Naive thymus-derived CD4-positive, alpha-beta T cell (primary cell): ENCODE measurements around the gene DPP7. TPM values are rescaled to one million over a fixed set of nuclear protein-coding genes. Genes with fewer than 3 reads are reported as not detected.

Experiments
- ATAC-seq: fragments of 150-1000 bp; cut with Tn5 transposase; 2 replicates; pipeline ENCODE4 v1.10.0; 2021; ENCODE audit warnings: mild to moderate bottlenecking, moderate library complexity
- CTCF ChIA-PET: fragments of 350-600 bp; sonication (Branson Sonifier 250); formaldehyde crosslinking; loops from one replicate; lab custom pipeline; 2021; ENCODE audit warnings: antibody characterized with exemption; lab: Charles Lee
- POLR2A ChIA-PET: fragments of 350-600 bp; sonication (Branson Sonifier 250); formaldehyde crosslinking; loops from one replicate; lab custom pipeline; 2021; ENCODE audit warnings: antibody characterized with exemption, inconsistent platforms; lab: Charles Lee
- DNase-seq, 9 donors: peaks; one replicate each; pipeline versions ENCODE4 v3.0.0 to v3.0.0-alpha.2; 2020 to 2022; ENCODE audit warnings: mixed read lengths in 1 of 9
- H3K27ac ChIP-seq: one replicate; pipeline ENCODE4 v1.7.0; 2013; ENCODE audit warnings: mild to moderate bottlenecking, low read depth, low read length, moderate library complexity
- H3K27me3 ChIP-seq, 2 donors: one replicate each; pipeline ENCODE4 v1.7.0; 2013; ENCODE audit warnings: low read length in 2 of 2, mild to moderate bottlenecking in 2 of 2, moderate library complexity in 2 of 2; ENCODE audit not compliant: control insufficient read depth in 2 of 2, insufficient read depth in 2 of 2
- H3K36me3 ChIP-seq, 3 experiments: 1 replicate in 2 of 3; 2 replicates in 1 of 3; pipeline ENCODE4 v1.7.0; 2013; ENCODE audit warnings: low read length in 3 of 3, mild to moderate bottlenecking in 3 of 3, moderate library complexity in 1 of 3; ENCODE audit not compliant: insufficient read depth in 3 of 3, control insufficient read depth in 2 of 3
- H3K4me1 ChIP-seq, 2 donors: one replicate each; pipeline ENCODE4 v1.7.0; 2013; ENCODE audit warnings: low read length in 2 of 2, mild to moderate bottlenecking in 2 of 2, moderate library complexity in 1 of 2; ENCODE audit not compliant: control insufficient read depth in 2 of 2, insufficient read depth in 2 of 2
- H3K4me3 ChIP-seq: 2 replicates; pipeline ENCODE4 v1.7.0; 2013; ENCODE audit warnings: mild to moderate bottlenecking, low read length
- H3K9me3 ChIP-seq, 3 experiments: 1 replicate in 2 of 3; 2 replicates in 1 of 3; pipeline ENCODE4 v1.7.0; 2013; ENCODE audit warnings: low read length in 3 of 3; ENCODE audit not compliant: control insufficient read depth in 2 of 3
- H3K27ac Mint-ChIP-seq, 9 donors: one replicate each; pipeline ENCODE4 v1.8.0; 2020 to 2022; ENCODE audit warnings: mixed read lengths in 9 of 9, mild to moderate bottlenecking in 8 of 9, moderate library complexity in 5 of 9, inconsistent platforms in 2 of 9
- H3K27me3 Mint-ChIP-seq, 5 donors: one replicate each; pipeline ENCODE4 v1.8.0; 2021 to 2022; ENCODE audit warnings: mixed read lengths in 5 of 5, mild to moderate bottlenecking in 1 of 5
- H3K36me3 Mint-ChIP-seq, 5 donors: one replicate each; pipeline ENCODE4 v1.8.0; 2020 to 2022; ENCODE audit warnings: mixed read lengths in 5 of 5, mild to moderate bottlenecking in 3 of 5, inconsistent platforms in 1 of 5
- H3K4me1 Mint-ChIP-seq, 7 donors: one replicate each; pipeline ENCODE4 v1.8.0; 2020 to 2022; ENCODE audit warnings: mixed read lengths in 7 of 7, mild to moderate bottlenecking in 3 of 7, inconsistent platforms in 1 of 7
- H3K4me3 Mint-ChIP-seq, 10 donors: one replicate each; pipeline ENCODE4 v1.8.0; 2020 to 2022; ENCODE audit warnings: mild to moderate bottlenecking in 10 of 10, mixed read lengths in 10 of 10, moderate library complexity in 6 of 10, inconsistent platforms in 2 of 10
- H3K9me3 Mint-ChIP-seq, 11 donors: one replicate each; pipeline ENCODE4 v1.8.0; 2020 to 2022; ENCODE audit warnings: mixed read lengths in 11 of 11, mild to moderate bottlenecking in 4 of 11, inconsistent platforms in 1 of 11, moderate library complexity in 1 of 11
- intact Hi-C, 2 donors: fragments of 100-400 bp; cut with micrococcal nuclease; formaldehyde crosslinking; loops; one replicate each; pipeline ENCODE4 v1.15.1; 2023
- polyA plus RNA-seq, 2 donors: library from polyadenylated mRNA; unstranded; fragments of 300-500 nt; fragmentation: Illumina TruSeq; gene quantifications; one replicate each; pipeline ENCODE4 v1.2.3, GENCODE V29; 2021
- total RNA-seq, 6 experiments: library from RNA in 5 of 6; stranded (reverse) in 5 of 6; gene quantifications; 1 replicate in 5 of 6; 2 replicates in 1 of 6; pipeline ENCODE4 v1.2.3 and lab custom pipeline; 2021 to 2026

The DPP7 gene
- total and polyA plus RNA-seq, 7 experiments from 2014 or later: 86.9 to 328 (median 270) TPM

GRCh38 chr9:137116728-137117127, 2.2 kb upstream of the DPP7 start:
- Histone ChIP-seq H3K36me3 (peaks cover 0 to 15% (median 0%) of the 10 kb centered on the region in 3 experiments), H3K4me3 (no peak overlapping the region), H3K4me1 (peaks cover 0 to 4% of the 10 kb centered on the region in 2 donors), H3K27ac (no peak overlapping the region), H3K27me3 (no peaks in the 10 kb centered on the region), H3K9me3 (no peaks in the 10 kb centered on the region)
- no peak for DNase-seq
- Mint-ChIP-seq H3K9me3 (no peaks in the 10 kb centered on the region), H3K36me3 (no peaks in the 10 kb centered on the region), H3K27me3 (no peaks in the 10 kb centered on the region), H3K27ac (no peak overlapping the region), H3K4me1 (peaks cover 0 to 12% (median 6%) of the 10 kb centered on the region in 7 donors), H3K4me3 (peak overlapping the region in 4 of 10 donors; percentile 36 to 61 (median 44))
- ATAC-seq: no peak
- CTCF ChIA-PET: interaction anchor here (0.6 kb wide), 1 partner anchor 120 kb away, joined by 4 read pairs; no protein-coding TSS in a partner anchor
- POLR2A ChIA-PET: interaction anchor here (0.5 to 2.5 kb wide), 2 partner anchors 12 to 22 kb away, joined by 3 to 9 read pairs; no protein-coding TSS in a partner anchor
- intact Hi-C loops: no loop called here

DNA sequence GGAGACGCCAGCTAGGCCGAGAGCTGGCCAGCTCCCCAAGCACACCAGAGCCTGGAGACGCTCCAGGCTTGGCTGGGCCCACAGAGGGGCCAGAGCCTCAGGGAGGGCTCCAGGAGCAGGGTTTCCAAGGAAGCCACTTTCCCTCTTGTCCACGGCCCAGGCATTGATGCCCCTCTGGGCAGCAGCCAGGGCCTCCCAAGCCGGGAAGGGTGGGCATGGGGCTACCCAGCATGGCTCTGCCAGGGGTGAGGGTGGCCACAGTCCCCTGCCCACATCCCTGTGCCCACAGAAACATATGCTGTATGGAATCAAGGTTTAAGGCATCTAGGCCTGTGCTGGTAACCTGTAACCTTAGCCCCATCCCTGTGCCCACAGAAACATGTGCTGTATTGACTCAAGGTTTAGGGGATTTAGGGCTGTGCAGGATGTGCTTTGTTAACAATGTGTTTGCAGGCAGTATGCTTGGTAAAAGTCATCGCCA, 1.5 kb upstream of the DPP7 start:
- Mint-ChIP-seq H3K36me3 (no peaks in the 10 kb centered on the region), H3K27ac (no peak overlapping the region), H3K27me3 (no peaks in the 10 kb centered on the region), H3K4me1 (peaks cover 0 to 12% (median 6%) of the 10 kb centered on the region in 7 donors), H3K9me3 (no peaks in the 10 kb centered on the region), H3K4me3 (peak overlapping the region in 1 of 10 donors; percentile 78)
- no peaks in the 10 kb centered on the region for H3K9me3 ChIP-seq
- H3K36me3 ChIP-seq: peaks cover 0 to 22% (median 0%) of the 10 kb centered on the region in 3 experiments
- H3K27me3 ChIP-seq: no peaks in the 10 kb centered on the region
- ChIA-PET POLR2A (interaction anchor here (1.2 to 3.6 kb wide), 5 partner anchors 14 to 107 kb away, joined by 3 to 21 read pairs (median 5); partner anchors contain the start of genes ANAPC2 and MAN1B1), CTCF (interaction anchor here (0.6 to 1.4 kb wide), 2 partner anchors 8 to 121 kb away, joined by 4 read pairs; no protein-coding TSS in a partner anchor)
- H3K27ac ChIP-seq: no peak overlapping the region
- ATAC-seq (no peak), DNase-seq (no peak)
- intact Hi-C loops: no loop called here
- H3K4me1 ChIP-seq: peaks cover 0 to 4% of the 10 kb centered on the region in 2 donors
- no peak overlapping the region for H3K4me3 ChIP-seq

DNA sequence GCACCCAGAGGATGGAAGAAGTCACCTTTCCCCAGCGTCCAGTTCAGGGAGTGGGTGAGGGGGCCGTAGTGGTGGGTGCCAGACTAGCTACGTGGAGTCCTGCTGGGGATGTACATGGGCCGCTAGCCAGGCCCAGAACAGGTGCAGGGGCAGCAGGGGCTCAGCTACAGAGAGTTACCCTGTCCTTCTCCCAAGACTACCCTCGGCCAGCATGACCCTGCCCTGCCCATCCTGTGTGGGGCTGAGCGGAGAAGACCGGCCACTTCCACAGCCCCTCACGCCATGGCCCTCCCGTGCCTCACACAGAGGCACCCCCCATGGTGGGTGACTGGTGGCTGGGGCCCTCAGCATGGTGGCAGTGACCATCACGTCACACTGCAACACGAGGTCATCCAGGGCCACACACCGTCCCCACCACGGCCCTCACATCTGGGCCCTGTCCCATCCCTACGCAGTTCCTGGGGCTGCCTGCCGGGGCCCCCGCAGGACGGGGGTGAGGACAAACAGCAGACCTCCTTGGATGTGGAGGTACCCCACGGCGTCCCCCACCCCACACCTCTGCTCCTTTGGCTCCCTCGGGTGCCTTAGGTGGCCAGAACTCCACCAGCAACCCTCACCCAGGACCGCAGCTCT, 977 bp upstream of the DPP7 start:
- POLR2A ChIA-PET: interaction anchor here (1.2 to 3.6 kb wide), 7 partner anchors 14 to 127 kb away, joined by 3 to 21 read pairs (median 5); partner anchors contain the start of genes ANAPC2 and MAN1B1
- H3K4me1 Mint-ChIP-seq: peaks cover 0 to 13% (median 6%) of the 10 kb centered on the region in 7 donors
- Histone ChIP-seq H3K36me3 (peaks cover 0 to 27% (median 0%) of the 10 kb centered on the region in 3 experiments), H3K27me3 (no peaks in the 10 kb centered on the region), H3K9me3 (no peaks in the 10 kb centered on the region), H3K4me1 (peaks cover 0 to 4% of the 10 kb centered on the region in 2 donors), H3K4me3 (no peak overlapping the region), H3K27ac (no peak overlapping the region)
- no peak for ATAC-seq
- CTCF ChIA-PET: interaction anchor here (1.4 to 2.5 kb wide), 2 partner anchors 9 to 20 kb away, joined by 4 to 11 read pairs; no protein-coding TSS in a partner anchor
- H3K4me3 Mint-ChIP-seq: peak overlapping the region in 3 of 10 donors; percentile 17 to 78 (median 51)
- H3K36me3 Mint-ChIP-seq: peaks cover 0 to 3% (median 0%) of the 10 kb centered on the region in 5 donors
- H3K27ac Mint-ChIP-seq: no peak overlapping the region
- no peak for DNase-seq
- intact Hi-C loops: loop anchor here in 1 of 2 donors (2.0 kb wide), 1 partner anchor 13 kb away; no protein-coding TSS in a partner anchor
- no peaks in the 10 kb centered on the region for H3K27me3 Mint-ChIP-seq
- H3K9me3 Mint-ChIP-seq: no peaks in the 10 kb centered on the region

- Mint-ChIP-seq H3K27ac (no peak overlapping the region), H3K4me3 (peak overlapping the region in 9 of 10 donors; percentile 45 to 82 (median 66)), H3K9me3 (no peaks in the 10 kb centered on the region), H3K27me3 (no peaks in the 10 kb centered on the region), H3K4me1 (peaks cover 0 to 11% (median 5%) of the 10 kb centered on the region in 7 donors), H3K36me3 (peaks cover 0 to 3% (median 0%) of the 10 kb centered on the region in 5 donors)
- ChIA-PET POLR2A (interaction anchor here (0.6 to 3.6 kb wide), 9 partner anchors 12 to 128 kb away, joined by 3 to 21 read pairs (median 4); partner anchors contain the start of genes MAN1B1, RNF208 and TUBB4B), CTCF (interaction anchor here (2.5 kb wide), 1 partner anchor 18 kb away, joined by 11 read pairs; no protein-coding TSS in a partner anchor)
- DNase-seq (no peak), ATAC-seq (peak; percentile 17)
- peak overlapping the region; percentile 54 for H3K4me3 ChIP-seq
- H3K9me3 ChIP-seq: no peaks in the 10 kb centered on the region
- intact Hi-C loops: loop anchor here (1.0 to 2.0 kb wide), 7 partner anchors 15 to 323 kb away; partner anchors contain the start of genes MAN1B1 (in 1 of the 2), TMEM141 (in 1 of the 2) and TPRN (in 1 of the 2)
- peaks cover 0 to 4% of the 10 kb centered on the region in 2 donors for H3K4me1 ChIP-seq
- peaks cover 0 to 40% (median 3%) of the 10 kb centered on the region in 3 experiments for H3K36me3 ChIP-seq
- H3K27me3 ChIP-seq: no peaks in the 10 kb centered on the region
- H3K27ac ChIP-seq: peak overlapping the region; percentile 81
Observed at GRCh38 chr9:137114220-137114612, 317 bp downstream of the DPP7 start.

DNA sequence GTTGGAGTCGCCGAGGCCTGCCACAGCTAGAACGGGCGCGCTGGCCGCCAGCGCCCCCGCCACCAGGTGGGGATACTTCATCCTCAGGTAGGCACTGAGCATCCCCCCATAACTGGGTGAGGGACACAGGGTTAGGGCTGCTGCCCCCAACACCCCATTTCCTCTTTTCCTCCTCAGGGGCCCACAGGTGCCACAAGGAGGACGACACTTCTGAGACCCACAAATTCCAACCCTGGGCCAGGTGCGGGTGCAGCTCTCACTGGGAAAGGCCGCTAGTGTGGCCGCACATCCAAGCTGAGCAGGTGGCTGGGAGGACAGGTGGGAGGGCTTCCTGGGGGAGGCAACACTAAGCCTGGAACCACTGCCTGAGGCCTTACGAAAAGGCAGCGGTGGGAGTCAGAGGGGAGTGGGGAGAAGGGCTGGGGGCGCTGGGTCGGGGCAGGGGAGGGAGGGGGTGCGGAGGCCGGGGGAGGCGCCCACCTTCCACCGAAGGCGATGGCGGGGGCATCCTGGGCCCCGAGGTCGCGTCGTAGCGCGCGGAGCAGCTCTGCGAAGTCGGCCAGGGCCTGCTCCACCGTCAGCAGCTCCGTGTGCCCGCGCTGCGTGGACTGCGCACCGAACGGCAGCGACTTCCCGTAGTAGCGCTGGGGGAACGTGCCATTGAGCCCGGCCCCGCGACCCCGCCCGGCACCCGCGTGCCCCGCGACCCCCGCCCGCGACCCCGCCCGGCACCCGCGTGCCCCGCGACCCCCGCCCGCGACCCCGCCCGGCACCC, 961 bp downstream of the DPP7 start:
- H3K4me1 ChIP-seq: peaks cover 0 to 4% of the 10 kb centered on the region in 2 donors
- peaks cover 0 to 47% (median 4%) of the 10 kb centered on the region in 3 experiments for H3K36me3 ChIP-seq
- peaks cover 0 to 3% (median 0%) of the 10 kb centered on the region in 5 donors for H3K36me3 Mint-ChIP-seq
- intact Hi-C loops: loop anchor here (1.0 to 2.0 kb wide), 7 partner anchors 15 to 322 kb away; partner anchors contain the start of genes MAN1B1 (in 1 of the 2), TMEM141 (in 1 of the 2) and TPRN (in 1 of the 2)
- peak overlapping the region; percentile 59 for H3K27ac ChIP-seq
- H3K4me3 Mint-ChIP-seq: peak overlapping the region; percentile 36 to 81 (median 69)
- no peaks in the 10 kb centered on the region for H3K9me3 ChIP-seq
- peak overlapping the region in 5 of 9 donors; percentile 14 to 78 (median 38) for H3K27ac Mint-ChIP-seq
- peaks cover 0 to 11% (median 5%) of the 10 kb centered on the region in 7 donors for H3K4me1 Mint-ChIP-seq
- H3K4me3 ChIP-seq: no peak overlapping the region
- no peaks in the 10 kb centered on the region for H3K9me3 Mint-ChIP-seq
- ChIA-PET CTCF (interaction anchor here (2.5 kb wide), 1 partner anchor 18 kb away, joined by 11 read pairs; no protein-coding TSS in a partner anchor), POLR2A (interaction anchor here (0.6 to 3.6 kb wide), 8 partner anchors 13 to 129 kb away, joined by 3 to 21 read pairs (median 4); partner anchors contain the start of genes MAN1B1, RNF208 and TUBB4B)
- DNase-seq (peak in 2 of 9 donors; percentile 21 to 28), ATAC-seq (peak; percentile 53)
- H3K27me3 ChIP-seq: no peaks in the 10 kb centered on the region
- H3K27me3 Mint-ChIP-seq: no peaks in the 10 kb centered on the region
